Measurements from ENCODE around the gene DERA.
"Not testable (repeated sequence)": the region's sequence is repeated elsewhere in the genome, so short reads cannot be mapped to it uniquely, and the experiment has no call there.

DERA gene

DNA sequence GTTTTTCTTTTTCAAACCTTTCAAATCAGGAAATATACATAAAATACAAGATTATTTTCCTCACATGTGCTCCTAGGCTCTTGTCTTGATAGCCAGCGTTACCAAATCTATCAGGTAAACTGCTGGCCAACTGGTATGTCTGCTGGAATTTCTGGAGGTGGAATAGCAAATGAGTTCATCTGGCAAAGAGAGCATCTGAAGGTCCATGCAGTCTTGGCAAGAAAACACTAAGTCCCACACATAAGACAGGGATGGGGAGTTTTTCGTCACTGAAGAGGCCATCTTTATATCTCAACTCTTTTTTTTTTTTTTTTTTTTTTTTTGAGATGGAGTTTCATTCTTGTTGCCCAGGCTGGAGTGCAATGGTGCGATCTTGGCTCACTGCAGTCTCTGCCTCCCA lies 60.1 kb downstream of the DERA start:
- DNase-seq, result no peak

DNA sequence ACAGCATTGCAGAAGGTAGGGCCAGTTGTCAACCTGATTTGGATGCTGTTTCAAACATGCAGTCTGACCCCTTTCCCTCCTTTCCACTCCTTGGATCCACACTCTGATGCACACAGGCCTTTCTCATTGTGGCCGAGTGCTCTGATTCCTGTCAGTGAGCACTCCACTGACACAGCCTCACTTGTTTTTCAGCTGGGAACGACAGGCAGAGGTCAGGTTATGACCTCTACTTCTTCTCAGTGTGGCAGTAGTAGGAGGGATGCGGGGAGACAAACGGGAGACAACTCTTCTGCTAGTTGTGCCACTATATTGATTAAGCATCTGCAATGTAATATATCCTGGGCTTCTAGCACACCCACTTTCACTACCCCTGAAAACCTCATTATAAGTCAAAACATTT lies 61.8 kb downstream of the DERA start:
- DNase-seq, result no peak

DNA sequence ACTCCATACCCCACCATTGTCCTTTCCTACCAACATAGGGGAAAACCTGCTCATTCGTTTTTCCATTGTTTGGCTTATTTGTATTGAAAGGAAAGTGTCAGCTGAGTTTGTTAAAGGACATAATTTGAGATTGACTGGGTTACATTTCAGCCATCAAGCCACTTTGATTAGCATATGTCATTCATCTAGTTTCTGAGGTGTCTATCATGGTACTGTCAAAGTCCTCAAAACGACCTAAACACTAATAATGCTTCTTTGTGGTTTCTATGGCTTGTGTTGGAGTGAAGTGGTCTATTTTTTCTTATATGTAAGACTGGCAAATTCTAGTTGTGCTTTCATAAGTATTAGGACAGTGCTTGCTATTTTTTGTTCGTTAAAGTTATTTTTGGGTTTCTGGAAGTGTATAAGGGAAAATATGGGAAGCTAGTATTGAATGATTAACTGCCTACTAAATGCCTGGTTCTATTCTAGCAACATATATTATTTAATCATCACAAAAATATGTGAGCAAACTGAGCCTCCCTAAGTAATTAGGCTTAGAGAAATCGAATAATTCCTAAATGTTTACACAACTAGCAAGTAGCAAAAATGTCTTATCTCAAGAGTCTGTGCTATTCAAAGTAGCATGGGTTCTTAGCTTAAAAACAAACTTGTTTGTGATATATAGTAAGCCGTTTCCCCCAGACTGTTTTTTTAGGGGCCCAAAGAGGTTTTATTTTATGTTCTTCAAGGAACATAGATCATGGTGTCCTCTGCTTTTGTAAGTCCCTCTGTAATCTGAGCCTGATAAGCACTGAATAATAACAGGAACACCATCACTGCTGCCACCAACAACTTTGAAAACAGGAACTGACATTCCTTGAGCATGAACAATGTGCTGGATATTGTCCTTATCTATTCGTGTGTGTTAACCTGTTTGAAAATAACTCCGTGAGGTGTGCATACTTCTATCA lies 67.1 kb downstream of the DERA start:
- no peak for DNase-seq

DNA sequence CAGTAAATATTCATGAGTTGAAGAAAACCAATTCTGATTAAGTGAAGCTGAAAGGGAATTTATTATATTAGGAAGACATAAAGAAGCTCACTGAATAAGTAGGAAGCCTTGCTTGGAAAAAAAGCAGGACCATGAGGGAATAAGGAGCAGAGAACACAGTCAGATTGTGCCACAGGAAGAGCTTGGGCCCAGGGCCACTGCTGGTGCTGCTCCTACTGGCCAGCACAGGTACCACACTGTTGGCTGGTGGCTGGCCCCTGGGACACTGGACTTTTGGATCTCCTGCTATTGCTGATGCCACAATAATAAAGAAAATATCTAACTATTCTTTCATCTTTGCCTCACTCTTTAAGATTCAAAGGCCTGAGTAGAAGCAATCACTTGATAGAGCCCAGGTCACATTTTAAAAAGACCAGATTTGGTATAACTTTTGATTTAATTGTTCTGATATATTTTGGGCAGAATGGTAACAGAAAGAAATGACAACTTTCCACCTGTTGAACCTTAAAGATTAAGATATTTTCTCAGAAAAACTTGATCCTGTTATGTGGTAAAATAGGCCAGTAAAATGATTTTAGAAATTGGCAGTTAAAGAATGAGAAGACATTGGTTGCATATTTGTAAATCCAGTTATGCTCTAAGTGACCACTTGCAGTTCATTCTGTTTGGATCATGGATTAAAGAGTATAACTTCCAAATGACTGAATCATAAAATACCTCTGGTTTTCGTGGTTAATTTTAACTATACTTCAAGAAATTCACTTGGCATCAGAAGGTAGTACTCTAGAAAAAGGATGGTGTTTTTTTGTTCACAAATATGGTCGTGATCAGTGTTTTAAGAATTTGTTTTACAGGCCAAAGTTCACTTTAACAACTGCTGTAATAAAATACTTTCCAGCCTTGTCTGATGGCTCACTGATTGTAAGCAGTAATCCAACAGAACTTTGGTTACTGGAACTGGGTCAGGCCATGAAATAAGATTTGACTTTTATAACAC lies 68.3 kb downstream of the DERA start:
- no peak for DNase-seq

DNA sequence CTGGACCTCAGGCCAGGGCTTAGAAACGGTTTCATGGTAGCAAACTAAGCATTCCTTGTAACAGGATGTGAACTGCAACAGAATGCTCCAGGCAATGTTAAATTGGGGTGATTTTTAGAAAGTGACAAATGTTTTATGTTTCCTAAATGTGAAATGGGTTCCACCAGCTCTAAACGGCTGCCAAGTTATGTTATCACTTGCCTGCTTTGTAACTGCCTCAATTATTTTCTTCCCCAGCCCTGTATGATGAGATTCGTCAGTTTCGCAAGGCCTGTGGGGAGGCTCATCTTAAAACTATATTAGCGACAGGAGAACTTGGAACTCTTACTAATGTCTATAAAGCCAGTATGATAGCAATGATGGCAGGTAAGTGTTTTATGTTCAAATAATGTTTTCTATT lies 70.9 kb downstream of the DERA start:
- DNase-seq, result no peak

DNA sequence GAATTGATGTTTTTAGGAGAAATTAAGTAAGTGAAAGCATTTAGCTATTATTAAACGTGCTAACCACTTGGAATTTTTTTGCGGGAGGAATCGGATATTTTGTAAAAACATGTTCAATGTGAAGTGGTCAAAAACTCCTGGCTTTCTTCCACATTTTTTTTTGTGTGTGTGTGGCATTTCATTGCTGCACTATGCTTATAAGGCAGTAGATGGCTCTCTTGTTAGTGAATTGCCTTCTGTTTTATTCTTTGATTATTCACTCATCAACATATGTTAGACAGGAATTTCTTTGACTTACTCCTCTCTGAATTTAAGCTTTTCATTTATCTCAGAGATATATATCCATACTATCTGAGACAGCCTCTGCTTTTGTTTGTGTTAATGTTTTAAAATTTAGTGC lies 71.3 kb downstream of the DERA start:
- no peak for DNase-seq

DNA sequence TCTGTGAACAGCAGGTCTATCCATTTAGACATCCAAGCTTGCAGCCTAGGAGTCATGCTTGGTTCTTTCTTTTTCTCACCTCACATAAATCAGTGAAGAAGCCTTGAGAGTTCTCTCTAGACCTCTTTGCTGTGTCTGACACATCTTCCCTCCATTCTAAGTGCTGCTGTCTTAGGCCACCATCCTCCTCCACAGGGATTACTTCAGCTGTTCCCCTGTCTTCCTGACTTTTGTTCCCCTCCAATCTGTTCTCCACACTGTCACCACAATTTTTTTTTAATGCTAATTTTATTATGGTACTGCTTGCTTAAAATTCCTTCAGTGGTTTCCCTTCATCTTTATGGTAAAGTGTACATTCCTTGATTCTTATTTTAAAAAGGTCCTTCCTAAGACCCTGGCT lies 71.8 kb downstream of the DERA start:
- DNase-seq, result no peak

DNA sequence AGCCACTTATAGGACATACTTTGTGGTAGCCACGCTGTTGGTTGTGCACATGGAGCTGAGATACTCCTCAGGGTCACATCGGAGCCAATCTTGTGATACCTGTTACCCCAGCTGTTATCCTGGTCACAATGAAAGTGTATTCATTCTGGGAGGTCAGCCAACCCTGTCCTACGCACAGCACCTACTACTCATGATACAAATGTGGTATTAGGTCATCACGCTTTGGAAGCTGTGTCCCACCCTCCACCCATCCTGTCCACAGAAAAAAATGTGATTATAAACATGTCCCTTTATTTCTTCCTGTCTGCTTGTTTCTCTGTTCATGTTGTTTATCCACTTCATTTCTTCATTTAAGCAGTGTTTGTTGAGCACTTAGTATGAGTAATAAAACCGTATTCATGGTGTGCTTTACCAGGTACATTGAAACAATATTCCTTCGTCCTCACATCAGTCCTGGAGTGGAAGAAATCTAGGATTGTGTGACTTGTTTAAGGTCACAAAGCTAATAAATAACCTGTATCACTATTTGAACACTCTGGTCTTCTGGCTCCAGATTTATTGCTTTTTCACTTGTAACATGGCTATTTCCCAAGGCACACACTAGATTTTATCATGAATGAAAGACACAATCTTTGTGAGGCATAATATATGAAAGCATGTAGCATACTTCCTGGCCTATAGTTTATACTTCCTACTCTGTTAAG lies 73.1 kb downstream of the DERA start:
- no peak for DNase-seq

DNA sequence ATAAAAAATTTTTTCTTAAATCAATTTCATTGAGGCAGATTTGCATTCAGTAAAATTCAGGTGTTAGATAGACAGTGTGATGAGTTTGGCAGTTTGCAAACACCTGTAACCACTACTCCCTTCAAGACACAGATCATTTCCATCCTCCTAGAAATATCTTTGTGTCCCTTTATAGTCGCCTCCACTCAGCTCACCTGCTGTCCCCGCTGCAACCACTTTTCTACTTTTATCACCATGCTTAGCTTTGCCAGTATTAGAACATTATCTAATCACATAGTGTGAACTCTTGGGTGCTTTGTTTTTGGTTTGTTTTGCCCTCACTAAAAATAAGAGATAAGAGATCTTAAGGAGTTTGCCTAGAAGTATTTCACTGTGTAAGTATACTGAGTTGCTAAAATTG lies 73.8 kb downstream of the DERA start:
- no peak for DNase-seq

DNA sequence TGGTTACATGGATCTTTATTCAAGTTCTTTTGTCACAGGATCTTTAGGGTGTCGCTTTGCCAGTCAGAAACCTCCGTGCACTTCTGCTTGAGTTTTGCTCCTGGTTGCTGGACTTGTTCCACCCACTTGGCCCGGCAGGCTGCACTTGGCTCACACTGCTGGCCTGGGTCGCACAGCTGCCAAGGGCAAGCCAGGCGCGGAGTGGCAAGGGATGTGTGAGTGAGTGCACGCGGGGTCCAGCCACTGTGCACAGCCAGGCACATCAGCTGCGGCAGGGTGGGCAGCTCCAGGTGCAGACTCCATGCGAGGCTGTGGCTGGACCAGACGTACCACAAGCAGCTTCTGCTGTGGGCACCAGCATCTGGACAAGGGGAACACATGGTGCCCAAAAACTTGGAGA lies 76.6 kb downstream of the DERA start:
- DNase-seq, result no peak

DNA sequence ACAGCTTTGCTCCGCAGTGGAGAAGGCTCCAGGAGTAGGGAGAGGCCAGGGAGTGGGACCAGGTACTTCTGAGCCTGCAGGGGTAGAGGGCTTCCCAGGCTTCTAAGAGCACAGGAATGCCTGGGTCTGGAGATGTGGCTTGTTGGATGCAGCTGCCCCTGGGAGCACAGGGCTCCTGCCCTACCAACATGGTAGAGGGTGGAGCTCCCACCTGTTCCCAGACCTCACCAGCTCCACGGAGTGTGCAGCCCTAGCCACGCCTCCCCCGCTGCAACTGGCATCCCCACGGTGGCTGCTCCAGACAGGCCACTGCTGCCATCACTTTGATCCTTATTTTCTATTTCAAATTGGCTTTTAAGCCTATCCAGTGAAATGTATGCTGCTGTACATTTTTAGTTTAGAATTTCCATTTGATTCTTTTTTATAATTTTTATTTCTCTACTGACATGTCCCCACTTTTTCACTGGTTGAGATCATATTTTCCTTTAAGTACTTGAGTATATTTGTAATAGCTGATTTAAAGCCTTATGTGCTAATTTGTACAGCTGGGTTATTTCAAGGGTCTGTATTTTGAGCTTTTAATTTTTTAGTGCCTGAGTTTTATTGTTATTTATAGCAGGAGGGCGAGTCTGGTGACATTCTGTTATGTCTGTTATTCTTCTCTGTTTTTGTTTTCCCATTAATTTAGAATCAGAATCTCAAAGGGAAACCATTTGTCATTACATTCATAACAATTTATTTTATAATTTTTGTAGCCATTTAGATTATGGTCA lies 78.0 kb downstream of the DERA start:
- DNase-seq, result no peak

DNA sequence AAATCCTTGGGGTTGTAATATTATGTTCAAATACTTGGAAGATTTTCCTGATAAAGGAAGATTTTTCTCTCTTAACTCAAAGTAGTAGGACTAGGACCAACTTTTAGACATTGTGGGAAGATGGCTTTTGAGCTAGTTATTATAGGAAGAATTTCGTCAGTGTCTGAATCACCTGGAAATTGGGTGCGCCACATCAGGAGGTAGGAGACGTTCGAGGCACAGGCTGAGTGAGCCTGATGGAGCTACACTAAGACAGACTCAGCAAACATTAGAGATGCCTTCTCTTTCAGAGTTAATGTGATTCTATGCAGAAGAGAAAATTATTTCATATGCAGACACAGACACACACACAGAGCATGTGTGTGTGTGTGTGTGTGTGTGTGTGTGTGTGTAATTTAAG lies 84.7 kb downstream of the DERA start:
- no peak for DNase-seq

DNA sequence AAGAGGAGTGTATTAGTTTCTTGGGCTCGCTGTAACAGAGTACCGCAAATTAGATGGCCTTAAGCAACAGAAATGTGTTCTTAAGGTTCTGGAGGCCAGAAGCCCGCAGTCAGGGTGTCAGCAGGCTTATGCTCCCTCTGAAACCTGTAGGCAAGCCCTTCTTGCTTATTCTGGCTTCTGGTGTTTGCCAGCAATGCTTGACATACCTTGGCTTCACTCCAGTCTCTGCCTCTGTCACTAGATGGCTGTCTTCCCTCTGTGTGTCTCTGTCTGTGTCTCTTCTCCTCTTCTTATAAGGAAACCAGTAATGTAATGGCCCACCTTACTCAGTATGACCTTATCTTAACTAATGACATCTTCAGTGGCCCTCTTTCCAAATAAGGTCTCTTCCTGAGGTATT lies 85.1 kb downstream of the DERA start:
- no peak for DNase-seq

DNA sequence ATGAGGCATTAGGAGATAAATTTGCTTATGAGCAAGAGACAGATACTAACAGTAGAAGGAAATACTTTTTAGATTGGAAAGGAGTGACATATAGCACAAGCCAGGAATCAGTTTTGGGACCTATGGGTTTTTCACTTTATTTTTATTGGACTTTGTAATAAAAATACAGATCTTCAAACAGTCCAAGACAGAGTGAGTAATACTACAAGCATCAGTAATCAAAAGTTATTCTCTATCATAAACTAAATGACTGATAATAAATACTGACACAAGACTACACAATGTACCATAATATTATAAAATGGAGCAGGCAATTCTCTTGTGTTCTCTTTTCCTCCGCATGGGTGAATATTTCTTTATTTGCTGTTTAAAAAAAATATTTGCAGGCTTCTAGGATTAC lies 85.8 kb downstream of the DERA start:
- DNase-seq, result no peak

DNA sequence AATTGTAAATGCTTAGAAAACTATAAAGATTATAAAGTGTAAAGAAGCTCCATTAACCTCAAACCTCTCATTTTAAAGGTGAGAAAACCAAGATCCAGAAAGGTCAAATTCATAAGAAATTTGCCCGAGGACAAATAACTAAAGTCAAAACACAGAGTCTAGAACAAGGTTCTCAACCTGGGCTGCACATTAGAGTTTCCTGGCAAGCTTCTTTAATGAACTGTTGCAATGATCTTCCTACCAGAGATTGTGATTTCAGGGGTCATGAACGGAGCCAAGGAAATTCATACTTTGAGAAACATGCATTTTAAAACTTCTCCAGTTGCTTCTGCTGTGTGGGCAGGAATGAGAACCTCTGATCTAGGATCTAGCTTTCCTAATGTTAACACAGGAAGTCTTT lies 86.8 kb downstream of the DERA start:
- no peak for DNase-seq

DNA sequence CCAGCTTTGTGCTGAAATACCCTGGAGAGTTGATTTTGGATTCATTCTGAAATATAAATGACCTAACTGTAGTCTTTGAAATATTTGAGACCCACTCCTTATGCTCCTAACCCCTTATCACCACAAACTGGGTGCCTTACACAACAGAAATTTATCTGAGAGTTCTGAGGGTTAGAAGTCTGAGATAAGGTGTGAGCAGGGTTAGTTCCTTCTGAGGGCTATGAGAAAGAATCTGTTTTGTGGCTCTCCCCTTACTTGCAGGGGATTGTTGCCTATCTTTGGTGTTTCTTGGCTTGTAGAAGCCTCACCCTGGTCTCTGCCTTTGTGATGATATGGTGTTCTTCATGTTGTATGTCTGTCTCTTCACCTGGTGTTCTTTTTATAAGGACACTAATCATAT lies 91.7 kb downstream of the DERA start:
- DNase-seq, result no peak

DNA sequence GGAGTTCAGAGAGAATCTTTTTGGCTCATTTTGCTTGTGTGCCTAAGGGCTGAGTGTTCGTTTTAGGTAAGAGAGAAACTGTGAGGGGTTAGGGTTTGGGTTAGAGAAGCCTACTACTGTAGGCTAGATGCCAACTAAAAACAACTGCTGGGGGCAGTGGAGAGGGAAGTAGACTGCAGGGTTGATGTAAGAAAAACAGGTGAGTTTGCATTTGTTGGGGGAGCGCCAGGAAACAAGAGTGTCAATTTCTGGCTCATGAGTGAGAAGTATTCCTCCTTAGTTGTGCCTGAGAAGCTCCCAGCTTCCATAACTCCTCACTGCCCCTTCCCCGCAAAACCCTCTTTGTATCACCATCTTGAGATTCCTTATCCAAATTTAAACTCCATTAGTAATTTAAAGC lies 92.3 kb downstream of the DERA start:
- no peak for DNase-seq

DNA sequence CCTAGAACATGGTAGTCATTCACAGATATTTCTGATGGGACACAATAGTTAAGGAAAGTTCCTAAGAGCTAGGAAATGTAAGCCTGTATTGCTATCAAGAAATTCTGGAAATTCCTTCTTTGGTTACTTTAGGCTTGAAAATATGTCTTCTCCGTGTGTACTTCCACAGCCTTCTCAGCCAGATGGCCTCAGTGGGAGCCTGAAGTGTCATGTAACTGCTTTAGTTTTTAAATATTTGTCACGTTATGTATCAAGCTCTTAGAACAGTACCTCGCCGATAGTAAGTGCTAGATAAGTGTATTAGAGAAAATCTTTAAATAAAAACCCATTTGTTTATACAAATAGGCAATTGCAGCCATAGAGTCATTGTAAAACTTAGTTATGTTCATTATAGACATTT lies 95.6 kb downstream of the DERA start:
- DNase-seq, result no peak

DNA sequence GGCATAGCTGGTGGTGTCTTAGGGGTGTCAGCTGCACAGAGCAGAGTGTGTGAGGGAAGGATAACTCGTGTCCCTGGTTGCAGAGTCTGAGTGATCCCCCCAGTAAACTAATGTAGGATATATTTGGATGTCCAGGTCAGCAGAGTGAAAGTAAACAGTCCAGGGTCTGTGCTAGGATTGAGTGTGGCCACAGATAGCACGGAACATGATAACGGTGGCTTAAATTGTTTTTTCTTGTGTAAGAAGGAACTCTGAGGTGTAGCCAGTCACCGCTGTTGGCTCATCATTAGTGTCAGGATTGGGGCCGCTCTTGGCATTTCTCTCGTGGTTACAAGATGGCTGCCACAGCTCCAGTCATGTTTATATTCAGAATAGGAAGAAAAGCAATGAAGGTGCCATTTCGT lies 97.3 kb downstream of the DERA start:
- no peak for DNase-seq

DNA sequence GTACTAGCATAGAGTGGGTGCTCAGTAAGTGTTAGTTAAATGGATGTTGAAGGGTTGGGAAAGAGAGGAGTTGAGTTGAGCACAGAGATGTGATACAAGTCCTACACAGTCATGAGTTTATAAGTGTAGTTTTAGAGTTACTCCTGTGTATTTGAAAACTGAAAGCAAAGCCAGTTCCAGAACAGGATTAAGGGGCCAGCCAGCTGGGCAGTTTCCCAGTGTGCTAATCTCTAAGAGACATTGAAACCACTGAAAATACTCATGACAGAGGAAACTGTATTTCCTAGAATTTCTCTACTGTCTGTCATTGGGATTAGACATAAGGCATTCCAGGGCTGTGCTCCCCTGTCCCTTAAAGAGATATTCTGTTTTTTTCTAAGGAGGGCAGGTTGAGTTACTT lies 101.0 kb downstream of the DERA start:
- no peak for DNase-seq

DNA sequence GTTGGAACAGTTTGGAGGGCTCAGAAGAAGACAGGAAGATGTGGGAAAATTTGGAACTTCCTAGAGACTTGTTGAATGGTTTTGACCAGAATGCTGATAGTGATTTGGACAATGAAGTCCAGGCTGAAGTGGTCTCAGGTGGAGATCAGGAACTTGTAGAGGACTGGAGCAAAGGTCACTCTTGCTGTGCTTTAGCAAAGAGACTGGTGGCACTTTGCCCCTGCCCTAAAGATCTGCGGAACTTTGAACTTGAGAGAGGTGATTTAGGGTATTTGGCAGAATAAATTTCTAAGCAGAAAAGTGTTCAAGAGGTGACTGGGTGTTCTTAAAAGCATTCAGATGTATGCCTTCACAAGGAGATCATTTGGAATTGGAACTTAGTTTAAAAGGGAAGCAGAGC lies 102.6 kb downstream of the DERA start:
- not testable (repeated sequence) for DNase-seq

DNA sequence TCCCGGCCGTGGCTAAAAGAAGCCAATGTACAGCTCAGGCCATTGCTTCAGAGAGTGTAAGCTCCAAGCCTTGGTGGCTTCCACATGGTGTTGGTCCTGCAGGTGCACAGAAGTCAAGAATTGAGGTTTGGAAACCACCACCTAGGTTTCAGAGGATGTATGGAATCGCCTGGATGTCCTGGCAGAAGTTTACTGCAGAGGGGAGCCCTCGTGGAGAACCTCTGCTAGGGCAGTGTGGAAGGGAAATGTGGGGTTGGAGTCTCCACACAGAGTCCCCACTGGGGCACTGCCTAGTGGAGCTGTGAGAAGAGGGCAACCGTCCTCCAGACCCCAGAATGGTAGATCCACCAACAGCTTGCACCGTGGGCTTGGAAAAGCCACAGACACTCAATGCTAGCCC lies 103.3 kb downstream of the DERA start:
- DNase-seq, result not testable (repeated sequence)

Measured in amniotic stem cell (primary cell).